GM19372 (cell line): ENCODE data around the gene SEPTIN2.
"Not testable (repeated sequence)": the region's sequence is repeated elsewhere in the genome, so short reads cannot be mapped to it uniquely, and the experiment has no call there.

Experiments used
- ATAC-seq: cut with Tn5 transposase; IDR thresholded peaks from one replicate; pipeline ENCODE4 v1.9.1; 2021; ENCODE audit warnings: mild to moderate bottlenecking, low read depth, moderate library complexity; ENCODE audit not compliant: unreplicated experiment

Gene SEPTIN2

GRCh38 chr2:241375300-241375699, 59.6 kb downstream of the SEPTIN2 start:
- ATAC-seq, result no peak

GRCh38 chr2:241376808-241377207, 61.1 kb downstream of the SEPTIN2 start:
- ATAC-seq, result no peak

GRCh38 chr2:241378816-241379215, 63.1 kb downstream of the SEPTIN2 start:
- ATAC-seq, result no peak

- no peak for ATAC-seq
These were observed 64.1 kb downstream of the SEPTIN2 start for GRCh38 chr2:241379481-241380480.

GRCh38 chr2:241381872-241382271, 66.1 kb downstream of the SEPTIN2 start:
- no peak for ATAC-seq

- ATAC-seq, result not testable (repeated sequence)
These were observed 69.7 kb downstream of the SEPTIN2 start for GRCh38 chr2:241385450-241385849.

GRCh38 chr2:241386519-241386918, 70.8 kb downstream of the SEPTIN2 start:
- ATAC-seq, result no peak

- no peak for ATAC-seq
These were observed 74.0 kb downstream of the SEPTIN2 start for GRCh38 chr2:241389697-241390096.

- ATAC-seq, result no peak
These were observed 74.8 kb downstream of the SEPTIN2 start for GRCh38 chr2:241390301-241391206.

- no peak for ATAC-seq
These were observed 76.4 kb downstream of the SEPTIN2 start for GRCh38 chr2:241391892-241392665.

GRCh38 chr2:241392753-241393152, 77.0 kb downstream of the SEPTIN2 start:
- not testable (repeated sequence) for ATAC-seq

- ATAC-seq, result no peak
These were observed 77.9 kb downstream of the SEPTIN2 start for GRCh38 chr2:241393524-241394196.

GRCh38 chr2:241396809-241397208, 81.1 kb downstream of the SEPTIN2 start:
- not testable (repeated sequence) for ATAC-seq

- no peak for ATAC-seq
These were observed 84.5 kb downstream of the SEPTIN2 start for GRCh38 chr2:241399941-241400922.
